ENCODE results near the gene CD37.
"Not testable (repeated sequence)": the region's sequence is repeated elsewhere in the genome, so short reads cannot be mapped to it uniquely, and the experiment has no call there.

CD37 gene

DNA sequence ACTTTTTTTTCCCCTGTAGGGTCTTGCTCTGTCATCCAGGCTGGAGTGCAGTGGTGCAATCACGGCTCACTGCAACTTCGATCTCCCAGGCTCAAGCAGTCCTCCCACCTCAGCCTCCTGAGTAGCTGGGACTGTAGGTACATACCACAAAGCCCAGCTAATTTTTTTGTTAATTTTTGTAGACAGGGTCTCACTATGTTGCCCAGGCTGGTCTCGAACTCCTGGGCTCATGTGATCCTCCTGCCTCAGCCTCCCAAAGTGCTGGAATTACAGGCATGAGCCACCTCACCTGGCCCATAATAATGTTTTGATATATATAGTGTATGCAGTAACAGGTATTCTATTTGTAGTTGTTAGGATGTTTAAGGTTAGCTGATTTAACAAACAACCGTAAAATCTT lies 4.0 kb upstream of the CD37 start:
- not testable (repeated sequence) for ATAC-seq

DNA sequence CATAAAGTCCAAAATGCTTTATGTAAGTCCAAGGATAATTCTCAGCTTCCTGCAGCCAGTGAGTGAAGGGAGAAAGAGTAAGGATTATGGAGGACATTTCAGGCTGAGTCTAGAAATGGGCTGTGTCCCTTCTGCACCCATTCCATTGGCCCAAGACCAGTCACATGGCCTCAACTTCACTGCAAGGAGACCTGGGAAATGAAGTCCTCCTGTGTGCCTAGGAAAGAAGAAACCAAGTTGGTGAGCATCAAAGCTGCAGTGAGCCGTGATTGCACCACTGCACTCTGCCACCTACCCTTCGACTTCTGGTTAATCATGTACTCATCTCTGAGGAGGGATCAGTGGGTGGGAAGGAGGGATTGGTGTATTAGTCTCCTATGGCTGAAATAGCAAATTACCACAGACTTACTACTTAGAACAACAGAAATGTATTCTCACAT lies 3.6 kb upstream of the CD37 start:
- ATAC-seq = peak; percentile 89
- no peak for TF ChIP-seq PPARA (CRISPR knock-in tag; IDR thresholded peaks at IDR 0.05; ENCODE audit: borderline replicate concordance)
- no peak for TF ChIP-seq ZFP30 (CRISPR knock-in tag; IDR thresholded peaks at IDR 0.05)

DNA sequence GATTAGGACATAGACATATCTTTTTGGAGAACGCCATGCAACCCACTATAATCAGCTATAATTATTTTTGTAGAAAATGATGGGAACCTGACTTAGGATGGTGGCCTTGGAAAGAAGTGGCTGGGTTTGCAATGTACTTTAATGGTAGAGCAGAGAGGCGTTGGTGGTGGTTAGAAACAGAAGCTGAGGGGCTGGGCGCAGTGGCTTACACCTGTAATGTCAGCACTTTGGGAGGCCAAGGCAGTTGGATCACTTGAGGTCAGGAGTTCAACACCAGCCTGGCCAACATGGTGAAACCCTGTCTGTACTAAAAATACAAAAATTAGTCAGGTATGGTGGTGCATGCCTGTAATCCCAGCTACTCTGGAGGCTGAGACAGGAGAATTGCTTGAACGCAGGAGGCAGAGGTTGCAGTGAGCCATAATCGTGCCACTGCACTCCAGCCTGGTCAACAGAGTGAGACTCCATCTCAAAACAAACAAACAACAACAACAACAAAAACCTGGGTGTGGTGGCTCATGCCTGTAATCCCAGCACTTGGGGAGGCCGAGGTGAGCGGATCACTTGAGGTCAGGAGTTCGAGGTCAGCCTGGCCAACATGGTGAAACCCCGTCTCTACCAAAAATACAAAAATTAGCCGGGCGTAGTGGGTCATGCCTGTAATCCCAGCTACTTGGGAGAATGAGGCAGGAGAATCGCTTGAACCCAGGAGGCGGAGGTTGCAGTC lies 2.4 kb upstream of the CD37 start:
- ATAC-seq = not testable (repeated sequence)

DNA sequence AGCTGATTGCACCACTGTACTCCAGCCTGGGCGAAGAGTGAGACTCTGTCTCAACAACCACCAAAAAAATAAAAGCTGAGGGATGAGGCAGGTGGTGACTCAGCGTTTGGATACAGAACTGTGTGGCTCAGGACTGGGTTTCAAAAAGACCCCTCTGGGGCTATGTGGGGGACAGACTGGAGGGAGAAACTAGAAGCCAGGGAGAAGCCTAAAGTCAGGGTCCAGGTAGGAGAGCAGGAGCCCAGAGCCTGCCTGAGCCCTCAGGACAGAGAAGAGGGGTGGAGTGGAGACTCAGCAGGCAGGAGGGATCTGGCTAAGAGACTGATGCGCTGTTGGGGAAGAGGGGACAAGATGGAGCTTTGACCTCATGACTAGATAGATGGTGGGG lies 1.8 kb upstream of the CD37 start:
- TF ChIP-seq ISL1 (CRISPR knock-in tag; IDR thresholded peaks at IDR 0.05) = no peak
- 0 out of 3 replicates have a peak, but pooled peaks have one; percentile 3 for ATAC-seq

DNA sequence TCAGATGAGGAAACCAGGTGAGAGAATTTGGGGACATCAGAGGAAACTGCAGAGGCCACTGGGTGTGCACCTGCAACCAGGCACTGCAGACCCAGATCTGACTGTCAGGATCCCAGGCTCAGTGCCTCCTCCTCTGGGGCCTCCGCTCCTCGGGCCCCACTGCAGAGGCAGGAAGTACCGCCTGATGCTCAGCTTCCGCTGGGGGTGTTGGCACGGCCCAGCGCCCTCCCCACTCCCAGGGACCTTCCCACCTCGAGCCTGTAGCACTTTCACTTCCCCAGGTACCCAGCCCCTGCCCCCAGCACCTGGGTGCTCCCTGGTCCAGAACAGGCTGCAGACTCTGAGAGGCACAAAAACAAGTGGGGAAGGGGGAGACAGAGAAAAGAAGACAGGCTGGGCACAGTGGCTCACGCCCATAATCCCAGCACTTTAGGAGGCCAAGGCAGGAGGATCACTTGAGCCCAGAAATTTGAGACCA lies 1.4 kb upstream of the CD37 start:
- TF ChIP-seq CSDC2 (CRISPR knock-in tag; IDR thresholded peaks at IDR 0.05) = no peak
- TF ChIP-seq ZNF565 (CRISPR knock-in tag; conservative IDR thresholded peaks at IDR 0.05; ENCODE audit: low read depth) = no peak
- no peak for TF ChIP-seq PPARA (CRISPR knock-in tag; IDR thresholded peaks at IDR 0.05; ENCODE audit: borderline replicate concordance)
- TF ChIP-seq, protein P1, sequence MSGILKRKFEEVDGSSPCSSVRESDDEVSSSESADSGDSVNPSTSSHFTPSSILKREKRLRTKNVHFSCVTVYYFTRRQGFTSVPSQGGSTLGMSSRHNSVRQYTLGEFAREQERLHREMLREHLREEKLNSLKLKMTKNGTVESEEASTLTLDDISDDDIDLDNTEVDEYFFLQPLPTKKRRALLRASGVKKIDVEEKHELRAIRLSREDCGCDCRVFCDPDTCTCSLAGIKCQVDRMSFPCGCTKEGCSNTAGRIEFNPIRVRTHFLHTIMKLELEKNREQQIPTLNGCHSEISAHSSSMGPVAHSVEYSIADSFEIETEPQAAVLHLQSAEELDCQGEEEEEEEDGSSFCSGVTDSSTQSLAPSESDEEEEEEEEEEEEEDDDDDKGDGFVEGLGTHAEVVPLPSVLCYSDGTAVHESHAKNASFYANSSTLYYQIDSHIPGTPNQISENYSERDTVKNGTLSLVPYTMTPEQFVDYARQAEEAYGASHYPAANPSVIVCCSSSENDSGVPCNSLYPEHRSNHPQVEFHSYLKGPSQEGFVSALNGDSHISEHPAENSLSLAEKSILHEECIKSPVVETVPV (CRISPR knock-in tag; IDR thresholded peaks at IDR 0.05) = no peak
- TF ChIP-seq ZNF8 (CRISPR knock-in tag; IDR thresholded peaks at IDR 0.05) = no peak
- TF ChIP-seq, protein P2, sequence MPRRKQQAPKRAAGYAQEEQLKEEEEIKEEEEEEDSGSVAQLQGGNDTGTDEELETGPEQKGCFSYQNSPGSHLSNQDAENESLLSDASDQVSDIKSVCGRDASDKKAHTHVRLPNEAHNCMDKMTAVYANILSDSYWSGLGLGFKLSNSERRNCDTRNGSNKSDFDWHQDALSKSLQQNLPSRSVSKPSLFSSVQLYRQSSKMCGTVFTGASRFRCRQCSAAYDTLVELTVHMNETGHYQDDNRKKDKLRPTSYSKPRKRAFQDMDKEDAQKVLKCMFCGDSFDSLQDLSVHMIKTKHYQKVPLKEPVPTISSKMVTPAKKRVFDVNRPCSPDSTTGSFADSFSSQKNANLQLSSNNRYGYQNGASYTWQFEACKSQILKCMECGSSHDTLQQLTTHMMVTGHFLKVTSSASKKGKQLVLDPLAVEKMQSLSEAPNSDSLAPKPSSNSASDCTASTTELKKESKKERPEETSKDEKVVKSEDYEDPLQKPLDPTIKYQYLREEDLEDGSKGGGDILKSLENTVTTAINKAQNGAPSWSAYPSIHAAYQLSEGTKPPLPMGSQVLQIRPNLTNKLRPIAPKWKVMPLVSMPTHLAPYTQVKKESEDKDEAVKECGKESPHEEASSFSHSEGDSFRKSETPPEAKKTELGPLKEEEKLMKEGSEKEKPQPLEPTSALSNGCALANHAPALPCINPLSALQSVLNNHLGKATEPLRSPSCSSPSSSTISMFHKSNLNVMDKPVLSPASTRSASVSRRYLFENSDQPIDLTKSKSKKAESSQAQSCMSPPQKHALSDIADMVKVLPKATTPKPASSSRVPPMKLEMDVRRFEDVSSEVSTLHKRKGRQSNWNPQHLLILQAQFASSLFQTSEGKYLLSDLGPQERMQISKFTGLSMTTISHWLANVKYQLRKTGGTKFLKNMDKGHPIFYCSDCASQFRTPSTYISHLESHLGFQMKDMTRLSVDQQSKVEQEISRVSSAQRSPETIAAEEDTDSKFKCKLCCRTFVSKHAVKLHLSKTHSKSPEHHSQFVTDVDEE (CRISPR knock-in tag; IDR thresholded peaks at IDR 0.05) = no peak
- TF ChIP-seq SNAI2 (CRISPR knock-in tag; IDR thresholded peaks at IDR 0.05) = no peak
- no peak for TF ChIP-seq ZFP30 (CRISPR knock-in tag; IDR thresholded peaks at IDR 0.05)
- TF ChIP-seq, protein P3, sequence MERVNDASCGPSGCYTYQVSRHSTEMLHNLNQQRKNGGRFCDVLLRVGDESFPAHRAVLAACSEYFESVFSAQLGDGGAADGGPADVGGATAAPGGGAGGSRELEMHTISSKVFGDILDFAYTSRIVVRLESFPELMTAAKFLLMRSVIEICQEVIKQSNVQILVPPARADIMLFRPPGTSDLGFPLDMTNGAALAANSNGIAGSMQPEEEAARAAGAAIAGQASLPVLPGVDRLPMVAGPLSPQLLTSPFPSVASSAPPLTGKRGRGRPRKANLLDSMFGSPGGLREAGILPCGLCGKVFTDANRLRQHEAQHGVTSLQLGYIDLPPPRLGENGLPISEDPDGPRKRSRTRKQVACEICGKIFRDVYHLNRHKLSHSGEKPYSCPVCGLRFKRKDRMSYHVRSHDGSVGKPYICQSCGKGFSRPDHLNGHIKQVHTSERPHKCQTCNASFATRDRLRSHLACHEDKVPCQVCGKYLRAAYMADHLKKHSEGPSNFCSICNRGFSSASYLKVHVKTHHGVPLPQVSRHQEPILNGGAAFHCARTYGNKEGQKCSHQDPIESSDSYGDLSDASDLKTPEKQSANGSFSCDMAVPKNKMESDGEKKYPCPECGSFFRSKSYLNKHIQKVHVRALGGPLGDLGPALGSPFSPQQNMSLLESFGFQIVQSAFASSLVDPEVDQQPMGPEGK (CRISPR knock-in tag; IDR thresholded peaks at IDR 0.05; ENCODE audit: borderline replicate concordance) = no peak
- TF ChIP-seq TOX (CRISPR knock-in tag; IDR thresholded peaks at IDR 0.05; ENCODE audit: borderline replicate concordance) = no peak
- no peak for TF ChIP-seq GLIS3 (CRISPR knock-in tag; IDR thresholded peaks at IDR 0.05)
- no peak for TF ChIP-seq ISL1 (CRISPR knock-in tag; IDR thresholded peaks at IDR 0.05)
- TF ChIP-seq ZC3H10 (CRISPR knock-in tag; IDR thresholded peaks at IDR 0.05) = no peak
- no peak for ATAC-seq

DNA sequence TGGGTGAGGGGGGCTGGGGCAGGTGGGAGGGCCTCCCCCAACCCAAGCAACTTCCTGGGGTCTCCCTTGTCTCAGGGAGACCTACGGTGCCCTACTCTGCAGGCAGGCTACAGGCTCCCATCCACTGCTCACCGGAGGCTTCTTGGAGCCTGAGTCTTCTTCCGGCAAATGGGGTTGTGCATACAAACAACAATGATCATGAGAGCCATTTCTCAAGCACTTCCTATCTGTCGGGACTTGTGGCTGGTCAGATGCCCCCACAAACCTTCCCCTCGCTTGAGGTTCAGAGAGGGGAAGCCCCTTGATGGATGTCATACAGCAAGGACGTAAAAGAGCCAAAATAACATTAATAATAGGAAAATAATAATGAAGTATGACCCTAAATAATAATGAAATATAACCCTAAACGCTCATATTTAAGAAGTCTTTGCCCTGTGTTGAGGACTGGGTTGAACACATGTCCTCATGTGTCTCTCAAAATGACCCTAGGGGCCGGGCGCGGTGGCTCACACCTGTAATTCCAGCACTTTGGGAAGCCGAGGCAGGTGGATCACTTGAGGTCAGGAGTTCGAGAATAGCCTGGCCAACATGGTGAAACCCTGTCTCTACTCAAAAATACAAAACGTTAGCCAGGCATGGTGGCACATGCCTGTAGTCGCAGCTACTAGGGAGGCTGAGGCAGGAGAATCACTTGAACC lies 727 bp downstream of the CD37 start:
- ATAC-seq = no peak
- TF ChIP-seq SNAI2 (CRISPR knock-in tag; IDR thresholded peaks at IDR 0.05) = no peak
- TF ChIP-seq, protein P1 (CRISPR knock-in tag; IDR thresholded peaks at IDR 0.05) = no peak
- TF ChIP-seq, protein P2 (CRISPR knock-in tag; IDR thresholded peaks at IDR 0.05) = no peak
- TF ChIP-seq RARB (CRISPR knock-in tag; IDR thresholded peaks at IDR 0.05) = no peak
- TF ChIP-seq ZNF565 (CRISPR knock-in tag; conservative IDR thresholded peaks at IDR 0.05; ENCODE audit: low read depth) = no peak
- TF ChIP-seq, protein P3 (CRISPR knock-in tag; IDR thresholded peaks at IDR 0.05; ENCODE audit: borderline replicate concordance) = no peak
- no peak for TF ChIP-seq PPARA (CRISPR knock-in tag; IDR thresholded peaks at IDR 0.05; ENCODE audit: borderline replicate concordance)

All from SK-N-SH treated with all-trans-retinoic acid at 6 μM for 48 hours (cell line).